Measurements from ENCODE around the gene ALX1. TPM values are rescaled to one million over a fixed set of nuclear protein-coding genes. Genes with fewer than 3 reads are reported as not detected.
"Not testable (repeated sequence)": the region's sequence is repeated elsewhere in the genome, so short reads cannot be mapped to it uniquely, and the experiment has no call there.

Gene ALX1
- polyA plus RNA-seq, 3 donors: not detected

DNA sequence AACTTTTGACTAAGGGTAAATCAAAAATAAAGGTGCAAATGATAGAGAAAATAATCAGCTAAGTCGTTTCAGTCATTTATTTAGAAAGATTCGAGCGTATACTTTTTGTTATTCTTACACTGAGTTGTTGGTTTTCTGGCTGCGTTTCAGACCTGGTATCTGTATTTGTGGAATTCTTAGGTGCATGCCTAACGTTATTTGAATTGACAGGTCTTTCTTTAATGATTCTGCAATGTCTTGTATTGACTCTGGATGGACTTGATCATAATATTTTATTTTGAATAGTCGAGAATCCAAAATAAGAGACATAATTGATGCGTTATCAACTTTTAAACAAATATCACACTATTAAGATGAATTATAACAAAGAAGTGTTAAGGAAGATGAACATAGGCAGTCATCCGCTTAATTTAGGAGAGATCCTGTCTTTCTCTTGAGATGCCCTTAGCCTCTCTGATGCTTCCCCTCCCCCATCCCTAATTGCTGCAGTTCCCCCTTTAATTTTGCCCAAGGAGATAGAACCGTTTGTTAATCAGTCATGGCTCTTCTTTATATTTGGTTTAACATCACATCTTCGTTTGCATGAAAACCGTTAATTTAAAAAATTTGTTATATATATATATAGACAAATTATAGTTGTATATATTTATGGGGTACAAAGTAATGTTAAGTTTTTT, 1.8 kb downstream of the ALX1 start:
- no peak overlapping the region for H3K27ac ChIP-seq (ENCODE audit: low read depth, low read length)
- 8 to 12% (median 11%) methylated on average over 11 of the region's 11 CpGs for WGBS, 3 donors

DNA sequence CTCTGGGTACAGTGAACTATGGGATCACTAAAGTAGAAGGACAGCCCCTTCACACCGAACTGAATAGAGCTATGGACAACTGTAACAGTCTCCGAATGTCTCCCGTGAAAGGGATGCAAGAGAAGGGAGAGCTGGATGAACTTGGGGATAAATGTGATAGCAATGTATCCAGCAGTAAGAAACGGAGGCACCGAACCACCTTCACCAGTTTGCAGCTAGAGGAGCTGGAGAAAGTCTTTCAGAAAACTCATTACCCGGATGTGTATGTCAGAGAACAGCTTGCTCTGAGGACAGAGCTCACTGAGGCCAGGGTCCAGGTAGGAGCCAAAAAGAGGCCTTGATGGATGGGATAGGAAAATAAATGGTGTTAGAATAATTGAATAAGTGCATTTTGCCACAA, 3.5 kb downstream of the ALX1 start:
- WGBS, 3 donors: 32 to 58% (median 43%) methylated on average over 6 of the region's 6 CpGs
- H3K27ac ChIP-seq (ENCODE audit: low read depth, low read length): no peak overlapping the region

DNA sequence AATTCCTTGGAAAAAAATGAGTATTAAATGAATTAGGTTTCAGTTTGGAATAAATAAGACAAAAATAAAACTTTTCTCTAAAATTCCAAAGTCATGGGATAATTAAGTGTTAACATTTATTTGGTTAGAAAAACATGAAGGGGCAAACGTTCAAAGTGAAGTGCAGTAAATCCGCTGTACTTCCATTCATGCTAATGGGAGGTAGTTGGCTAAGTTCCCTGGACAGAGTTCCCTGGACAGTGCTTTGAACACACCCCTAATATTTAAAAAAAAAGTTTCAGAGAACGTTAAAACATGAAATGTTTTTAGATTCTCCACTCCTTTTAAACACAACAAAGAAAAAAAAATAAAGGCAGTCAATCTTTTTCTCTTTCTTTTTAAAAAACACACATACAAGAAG, 16.3 kb downstream of the ALX1 start:
- no peak overlapping the region for H3K27ac ChIP-seq (ENCODE audit: low read depth, low read length)
- 26 to 38% (median 32%) methylated on average over 3 of the region's 3 CpGs for WGBS, 3 donors

DNA sequence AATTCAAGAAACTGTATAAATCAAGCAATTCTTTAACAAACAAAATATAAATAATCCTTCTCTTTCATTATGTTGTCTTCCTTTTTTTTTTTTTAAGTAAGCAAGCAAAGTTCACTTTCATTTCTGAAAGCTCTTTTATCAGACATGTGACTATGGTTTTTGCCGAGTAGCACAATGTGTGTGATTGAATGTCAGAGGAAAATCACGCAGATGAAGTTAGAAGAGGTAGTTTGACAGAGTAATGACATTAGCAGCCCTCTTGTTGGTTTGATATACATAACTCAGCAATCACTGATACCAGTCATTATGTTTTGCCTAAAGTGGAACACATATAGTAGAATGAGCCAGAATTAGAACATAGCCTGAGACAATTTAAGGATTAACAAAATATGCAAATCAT, 19.0 kb downstream of the ALX1 start:
- WGBS, 3 donors: 36 to 45% (median 40%) methylated on average over 2 of the region's 2 CpGs
- no peak overlapping the region for H3K27ac ChIP-seq (ENCODE audit: low read depth, low read length)

DNA sequence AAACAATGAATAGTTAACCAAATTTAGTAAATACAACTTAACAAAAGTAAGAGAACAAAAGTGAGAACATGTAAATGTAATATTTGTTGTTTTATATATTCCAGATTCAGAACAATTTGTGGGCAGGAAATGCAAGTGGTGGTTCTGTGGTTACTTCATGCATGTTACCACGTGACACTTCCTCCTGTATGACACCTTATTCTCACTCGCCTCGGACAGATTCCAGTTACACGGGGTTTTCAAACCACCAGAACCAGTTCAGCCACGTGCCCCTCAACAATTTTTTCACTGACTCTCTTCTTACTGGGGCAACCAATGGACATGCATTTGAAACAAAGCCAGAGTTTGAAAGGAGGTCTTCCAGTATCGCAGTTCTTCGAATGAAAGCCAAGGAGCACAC, 21.0 kb downstream of the ALX1 start:
- WGBS, 3 donors: 51 to 54% (median 52%) methylated on average over 7 of the region's 7 CpGs
- H3K27ac ChIP-seq (ENCODE audit: low read depth, low read length): no peak overlapping the region

DNA sequence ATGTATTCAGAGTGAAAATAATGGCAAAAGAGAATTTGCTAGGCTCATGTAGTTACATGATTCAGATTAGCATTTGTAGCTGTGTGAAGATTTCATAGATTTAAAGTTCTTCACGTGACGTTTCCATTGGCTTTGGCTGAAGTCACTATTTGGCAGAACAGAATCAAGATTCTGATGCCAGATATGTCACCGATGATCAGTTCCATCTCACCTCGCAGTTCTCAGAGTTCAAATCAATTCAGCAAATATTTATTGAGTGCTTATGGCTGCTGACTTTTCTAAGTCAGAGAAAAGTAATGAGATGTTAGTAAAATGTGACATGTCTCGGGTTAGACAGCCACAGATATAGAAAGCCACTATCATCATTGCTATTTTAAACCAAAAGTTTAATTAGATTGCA, 28.4 kb downstream of the ALX1 start:
- H3K27ac ChIP-seq (ENCODE audit: low read depth, low read length): no peak overlapping the region
- WGBS, 3 donors: 20 to 48% (median 36%) methylated on average over 5 of the region's 5 CpGs

DNA sequence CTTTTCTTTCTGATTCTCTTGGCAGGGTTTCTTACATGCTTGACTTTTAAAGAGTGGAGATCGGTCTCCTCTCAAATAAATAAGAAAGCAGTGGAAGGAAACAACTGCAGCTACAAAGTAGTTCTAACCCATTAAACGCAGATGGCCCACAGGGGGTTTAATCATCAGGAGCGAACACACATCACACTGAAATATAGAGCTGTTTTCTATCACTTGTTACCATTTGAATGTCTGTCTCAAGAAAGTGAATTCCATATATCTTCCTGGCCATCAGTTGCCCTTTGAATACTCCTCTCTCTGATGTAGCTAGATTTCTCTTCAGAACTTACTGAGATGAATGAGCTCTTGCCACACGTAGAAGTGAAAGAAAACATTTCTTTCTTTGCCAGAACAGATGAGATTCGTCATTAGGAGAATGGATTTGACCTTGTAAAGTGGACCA, 29.1 kb downstream of the ALX1 start:
- WGBS, 3 donors: 39 to 41% (median 40%) methylated on average over 5 of the region's 5 CpGs

DNA sequence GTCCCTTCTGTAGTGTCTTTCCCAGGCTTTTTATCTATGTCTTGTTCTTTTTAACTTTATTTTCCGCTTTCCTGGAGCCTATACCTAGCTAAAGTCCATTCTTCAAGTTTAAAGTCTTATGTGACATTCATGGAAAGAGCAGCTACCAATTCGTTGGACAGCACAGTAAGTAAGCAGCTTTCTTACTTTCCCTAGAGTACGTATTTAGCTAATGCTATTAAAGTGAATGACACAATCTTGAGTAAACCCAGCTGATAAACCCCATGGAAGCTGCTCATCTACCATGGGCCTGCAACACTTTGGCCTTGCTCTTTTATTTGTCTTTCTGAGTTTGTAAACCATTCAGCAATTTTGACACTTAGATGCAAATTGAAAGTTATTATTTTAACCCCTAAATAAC, 30.0 kb downstream of the ALX1 start:
- H3K27ac ChIP-seq (ENCODE audit: low read depth, low read length): no peak overlapping the region
- WGBS, 3 donors: 34 to 45% (median 43%) methylated on average over 3 of the region's 3 CpGs

More for the DNA sequence above, 29.1 kb downstream of the ALX1 start:
- H3K27ac ChIP-seq (ENCODE audit: low read depth, low read length): no peak overlapping the region

DNA sequence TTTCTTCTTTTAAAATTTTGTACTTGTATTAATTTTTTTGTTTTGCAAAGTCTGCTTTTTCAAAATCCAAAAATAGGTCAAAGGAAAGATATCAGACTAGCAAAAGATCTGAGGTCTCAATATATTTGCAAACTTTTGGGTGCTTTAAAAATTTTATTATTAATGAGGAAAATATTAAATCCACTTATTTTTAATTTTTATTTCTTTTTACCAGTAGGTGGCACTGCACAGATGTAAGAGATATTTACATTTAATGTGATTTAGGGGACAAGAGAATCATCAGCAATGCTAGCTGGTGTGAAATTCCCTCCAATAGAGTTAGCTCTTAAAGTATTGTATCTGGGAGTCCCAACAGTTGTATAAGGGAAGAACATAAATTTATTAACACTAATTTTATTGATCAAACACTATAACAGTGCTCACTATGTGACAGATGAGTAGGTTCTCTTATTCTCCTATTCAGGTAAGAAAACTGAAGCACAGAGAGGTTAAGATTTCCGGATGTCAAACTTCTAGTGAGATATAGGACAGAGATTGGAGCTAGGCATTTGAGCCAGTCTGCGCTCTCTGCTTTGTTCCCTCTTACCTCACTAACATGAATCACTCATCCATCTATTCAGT, 30.5 kb downstream of the ALX1 start:
- WGBS, 3 donors: 77 to 83% (median 83%) methylated on average over 2 of the region's 2 CpGs
- H3K27ac ChIP-seq (ENCODE audit: low read depth, low read length): no peak overlapping the region

DNA sequence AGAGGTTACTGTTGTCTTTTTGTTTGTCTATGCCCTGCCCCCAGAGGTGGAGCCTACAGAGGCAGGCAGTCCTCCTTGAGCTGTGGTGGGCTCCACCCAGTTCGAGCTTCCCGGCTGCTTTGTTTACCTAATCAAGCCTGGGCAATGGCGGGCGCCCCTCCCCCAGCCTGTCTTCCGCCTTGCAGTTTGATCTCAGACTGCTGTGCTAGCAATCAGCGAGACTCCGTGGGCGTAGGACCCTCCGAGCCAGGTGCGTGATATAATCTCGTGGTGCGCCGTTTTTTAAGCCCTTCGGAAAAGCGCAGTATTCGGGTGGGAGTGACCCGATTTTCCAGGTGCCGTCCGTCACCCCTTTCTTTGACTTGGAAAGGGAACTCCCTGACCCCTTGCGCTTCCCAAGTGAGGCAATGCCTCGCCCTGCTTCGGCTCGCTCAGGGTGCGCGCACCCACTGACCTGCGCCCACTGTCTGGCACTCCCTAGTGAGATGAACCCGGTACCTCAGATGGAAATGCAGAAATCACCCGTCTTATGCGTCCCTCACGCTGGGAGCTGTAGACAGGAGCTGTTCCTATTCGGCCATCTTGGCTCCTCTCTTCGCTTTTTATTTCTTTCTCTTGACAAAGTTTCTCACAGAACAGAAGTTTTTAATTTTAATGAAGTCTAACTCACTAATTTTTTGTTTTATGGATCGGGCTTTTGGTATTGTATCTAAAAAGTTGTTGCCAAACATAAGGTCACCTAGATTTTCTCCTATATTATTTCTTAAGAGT, 38.0 kb downstream of the ALX1 start:
- not testable (repeated sequence) for H3K27ac ChIP-seq (ENCODE audit: low read depth, low read length)
- 84 to 88% (median 87%) methylated on average over 29 to 33 of the region's 33 CpGs for WGBS, 3 donors

DNA sequence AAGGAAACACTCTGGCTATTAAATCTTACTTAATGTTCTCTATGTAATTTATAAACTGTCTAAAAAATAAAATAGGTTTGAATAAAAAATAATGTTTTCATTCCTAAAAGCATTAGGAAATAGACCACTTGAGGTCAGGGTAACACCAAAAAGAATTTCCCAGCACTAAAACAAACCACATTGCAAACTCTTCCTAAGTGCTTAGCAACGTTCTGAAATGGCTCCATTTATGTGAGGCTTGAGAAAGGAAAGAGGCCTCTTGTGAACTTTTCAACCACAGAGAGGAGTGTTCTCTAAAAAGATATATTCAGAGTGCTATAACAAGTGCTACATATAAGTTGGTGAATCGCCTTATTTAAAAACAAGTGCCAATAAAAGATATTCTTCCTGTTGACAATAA, 42.7 kb downstream of the ALX1 start:
- 43 to 55% (median 47%) methylated on average over 2 of the region's 2 CpGs for WGBS, 3 donors
- H3K27ac ChIP-seq (ENCODE audit: low read depth, low read length): no peak overlapping the region

DNA sequence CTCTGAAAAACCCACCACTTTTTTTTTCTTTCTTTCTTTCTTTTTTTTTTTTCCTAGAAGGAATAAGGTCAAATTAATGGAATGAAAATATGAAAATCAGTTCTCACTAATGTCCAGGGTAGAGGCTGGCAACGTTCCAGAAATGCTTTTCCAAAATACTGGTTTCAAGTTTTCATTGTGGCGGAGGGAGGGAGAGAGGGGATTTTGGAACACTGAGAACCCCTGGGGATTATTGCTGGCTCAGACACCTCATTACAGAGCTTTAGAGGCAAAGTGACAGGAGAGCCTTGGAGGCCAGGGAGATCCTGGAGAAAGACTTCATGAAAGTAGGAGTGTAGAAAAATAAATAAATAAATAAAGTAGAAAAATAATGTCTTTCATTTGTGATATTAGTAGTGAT, 45.4 kb downstream of the ALX1 start:
- WGBS, 3 donors: 42 to 47% (median 43%) methylated on average over 2 of the region's 2 CpGs
- H3K27ac ChIP-seq (ENCODE audit: low read depth, low read length): no peak overlapping the region

DNA sequence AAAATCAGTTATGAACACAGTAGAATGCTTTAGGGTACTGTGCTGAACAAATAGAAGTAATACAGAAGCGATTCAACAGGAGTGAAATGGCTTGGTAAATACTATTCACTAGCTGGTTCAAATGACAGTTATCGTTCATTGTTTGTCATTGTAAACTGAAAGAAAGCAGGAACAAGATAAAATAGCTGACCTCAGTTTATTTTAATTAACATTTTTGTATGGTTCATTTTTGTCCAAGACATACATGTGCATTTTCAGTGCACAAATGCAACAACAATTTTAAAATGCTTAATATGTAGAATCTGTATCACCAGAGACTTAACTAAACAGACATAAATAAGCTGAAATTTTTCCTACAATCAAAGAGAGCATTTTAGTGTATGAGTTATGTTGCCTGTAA, 49.9 kb downstream of the ALX1 start:
- 24 to 79% (median 77%) methylated on average over 2 of the region's 2 CpGs for WGBS, 3 donors
- H3K27ac ChIP-seq (ENCODE audit: low read depth, low read length): no peak overlapping the region

DNA sequence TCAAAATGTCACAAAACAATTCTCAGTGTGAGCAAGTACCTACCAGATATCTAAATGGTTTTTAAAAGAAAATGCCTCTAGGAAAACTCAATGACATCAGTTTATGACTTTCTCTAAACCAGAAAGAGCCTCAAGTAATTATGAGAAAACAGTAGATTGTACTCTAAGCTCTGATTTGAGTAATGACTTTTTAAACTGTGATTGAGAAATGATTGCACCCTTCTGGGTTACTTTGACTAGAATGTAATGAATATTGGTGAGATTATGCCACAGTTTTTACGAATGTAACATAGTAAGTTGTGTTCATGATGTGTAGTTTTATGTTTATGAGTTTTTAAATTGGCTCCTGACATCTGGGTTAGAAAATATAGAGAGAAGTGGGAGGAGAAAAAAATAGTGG, 68.8 kb downstream of the ALX1 start:
- WGBS, 3 donors: 53 to 59% (median 53%) methylated on average over 1 of the region's 1 CpG
- no peak overlapping the region for H3K27ac ChIP-seq (ENCODE audit: low read depth, low read length)

DNA sequence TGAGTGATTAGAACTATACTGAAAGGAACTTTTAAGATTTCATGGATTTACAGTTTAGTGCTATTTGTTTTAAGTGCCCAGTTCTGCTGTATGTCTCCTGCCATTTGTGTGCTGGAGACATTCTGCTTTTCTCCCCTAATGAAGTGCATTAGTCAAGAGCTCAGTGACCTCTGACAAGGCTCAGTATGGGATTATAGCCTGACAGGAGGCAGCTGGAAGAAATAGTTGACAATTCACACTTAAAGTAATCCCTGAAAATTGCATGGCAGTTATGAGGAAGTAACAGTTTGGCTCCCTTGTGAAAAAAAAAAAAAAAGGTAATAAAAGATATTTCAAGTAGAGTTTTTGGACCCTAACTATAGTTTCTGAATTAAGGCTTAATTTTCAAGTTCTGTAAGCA, 70.3 kb downstream of the ALX1 start:
- H3K27ac ChIP-seq (ENCODE audit: low read depth, low read length): no peak overlapping the region

Other genes starting within 250 kb of the ALX1 start
- not detected for gene TSPAN19, start 243.9 kb upstream of the ALX1 start, polyA plus RNA-seq
- under 1 TPM in 2 of 3 donors, not detected in 1; 0.04 to 0.07 TPM for gene LRRIQ1, start 243.9 kb upstream of the ALX1 start, polyA plus RNA-seq